Mammary epithelial cell (primary cell): ENCODE measurements around the gene MMP28.

Experiments
- EZH2 ChIP-seq: IDR thresholded peaks from 2 replicates; pipeline ENCODE4 v1.6.1; 2012; ENCODE audit warnings: low read length, inconsistent platforms, borderline replicate concordance
- TF ChIP-seq, protein P1 (sequence below), 2 donors: IDR thresholded peaks in 1 of 2; conservative IDR thresholded peaks in 1 of 2; 2 replicates each; pipeline ENCODE4 v1.5.1; 2011 to 2012; ENCODE audit warnings: inconsistent platforms in 2 of 2, low read length in 2 of 2, mild to moderate bottlenecking in 2 of 2, control low read depth in 1 of 2, low read depth in 1 of 2; ENCODE audit not compliant: insufficient read depth in 1 of 2; ENCODE audit errors: extremely low read depth in 1 of 2

DNA sequence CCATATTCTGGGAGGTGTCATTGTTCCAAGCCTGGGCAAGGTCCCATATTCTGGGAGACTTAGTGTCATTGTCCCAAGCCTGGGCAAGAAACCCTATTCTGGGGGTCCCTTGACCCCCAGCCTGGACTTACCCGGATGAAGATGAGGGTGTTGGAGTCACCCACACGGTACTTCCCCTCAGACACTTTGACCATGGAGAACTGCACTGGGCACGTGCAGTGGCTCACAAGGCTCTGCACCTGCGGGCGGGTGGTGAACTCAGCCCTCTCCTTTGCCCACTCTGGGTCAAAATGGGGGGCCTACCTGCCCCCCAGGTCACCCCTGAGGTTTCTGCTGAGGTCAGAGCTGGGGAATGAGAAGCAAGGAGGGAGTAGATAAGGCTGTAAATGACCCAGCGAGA, 46.5 kb downstream of the MMP28 start:
- TF ChIP-seq, protein P1, sequence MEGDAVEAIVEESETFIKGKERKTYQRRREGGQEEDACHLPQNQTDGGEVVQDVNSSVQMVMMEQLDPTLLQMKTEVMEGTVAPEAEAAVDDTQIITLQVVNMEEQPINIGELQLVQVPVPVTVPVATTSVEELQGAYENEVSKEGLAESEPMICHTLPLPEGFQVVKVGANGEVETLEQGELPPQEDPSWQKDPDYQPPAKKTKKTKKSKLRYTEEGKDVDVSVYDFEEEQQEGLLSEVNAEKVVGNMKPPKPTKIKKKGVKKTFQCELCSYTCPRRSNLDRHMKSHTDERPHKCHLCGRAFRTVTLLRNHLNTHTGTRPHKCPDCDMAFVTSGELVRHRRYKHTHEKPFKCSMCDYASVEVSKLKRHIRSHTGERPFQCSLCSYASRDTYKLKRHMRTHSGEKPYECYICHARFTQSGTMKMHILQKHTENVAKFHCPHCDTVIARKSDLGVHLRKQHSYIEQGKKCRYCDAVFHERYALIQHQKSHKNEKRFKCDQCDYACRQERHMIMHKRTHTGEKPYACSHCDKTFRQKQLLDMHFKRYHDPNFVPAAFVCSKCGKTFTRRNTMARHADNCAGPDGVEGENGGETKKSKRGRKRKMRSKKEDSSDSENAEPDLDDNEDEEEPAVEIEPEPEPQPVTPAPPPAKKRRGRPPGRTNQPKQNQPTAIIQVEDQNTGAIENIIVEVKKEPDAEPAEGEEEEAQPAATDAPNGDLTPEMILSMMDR (conservative IDR thresholded peaks at IDR 0.05 in 1 of 2, IDR thresholded peaks at IDR 0.05 in 1 of 2; ENCODE audit: extremely low read depth in 1 of 2, insufficient read depth in 1 of 2, low read depth in 1 of 2, low read length in 2 of 2), result no peak
- no peak for TF ChIP-seq EZH2
